HCT116 (cell line): ENCODE measurements around the gene THEMIS. TPM values are rescaled to one million over a fixed set of nuclear protein-coding genes. Genes with fewer than 3 reads are reported as not detected.

Source experiments
- ATAC-seq: fragments of 200-7000 bp; cut with Tn5 transposase; 2 replicates; pipeline ENCODE4 v1.9.1; 2020; ENCODE audit warnings: mild to moderate bottlenecking, moderate library complexity
- BruUV-seq: library from RNA; stranded (reverse); fragments of 400-500 nt; replicated peaks from 2 replicates; lab custom pipeline; 2021; lab: Mats Ljungman, UMichigan
- CTCF ChIA-PET: fragments of 300-600 bp; sonication (Branson Sonifier 250); formaldehyde crosslinking; loops from one replicate; lab custom pipeline; 2021; ENCODE audit warnings: antibody characterized with exemption; lab: Charles Lee
- POLR2A ChIA-PET: fragments of 300-600, 350-600 bp; sonication (Branson Sonifier 250); formaldehyde crosslinking; loops from one replicate; lab custom pipeline; 2021; ENCODE audit warnings: antibody characterized with exemption; lab: Charles Lee
- RAD21 ChIA-PET, 2 experiments: fragments of 300-600 bp; sonication (Branson Sonifier 250); formaldehyde crosslinking; loops; one replicate each; lab custom pipeline; 2023; ENCODE audit warnings: low total read pairs in 2 of 2; ENCODE audit not compliant: uncharacterized antibody in 2 of 2, unreplicated experiment in 2 of 2, low non-redundant PET in 1 of 2; lab: Charles Lee
- DNase-seq: peaks from one replicate; pipeline ENCODE4 v3.0.0-alpha.2; 2010; ENCODE audit warnings: low read depth, low spot score
- H2AFZ ChIP-seq: fragments of 200-600 bp; shearing (Covaris generic), sonication (generic); 2 replicates; pipeline ENCODE4 v1.6.1; 2017; ENCODE audit warnings: low read depth, mixed run types, mixed read lengths, antibody characterized with exemption, low read length; ENCODE audit not compliant: poor library complexity, severe bottlenecking
- H3K27ac ChIP-seq: 2 replicates; pipeline ENCODE4 v1.5.1; 2012; ENCODE audit warnings: low read depth, low read length
- H3K27me3 ChIP-seq: fragments of 200-600 bp; sonication (generic); 2 replicates; pipeline ENCODE4 v1.6.1; 2016; ENCODE audit warnings: mixed run types, low read length, mixed read lengths; ENCODE audit not compliant: insufficient read depth
- H3K36me3 ChIP-seq, 2 experiments: fragments of 200-500 bp in 1 of 2; fragments of 200-600 bp in 1 of 2; sonication (Bioruptor generic) in 1 of 2; sonication (generic) in 1 of 2; 2 replicates each; pipeline versions ENCODE4 v1.5.1 to v1.6.1; 2014 to 2016; ENCODE audit warnings: low read length in 2 of 2, inconsistent platforms in 1 of 2, mixed read lengths in 1 of 2, mixed run types in 1 of 2; ENCODE audit not compliant: insufficient read depth in 2 of 2, control insufficient read depth in 1 of 2
- H3K4me1 ChIP-seq, 2 experiments: fragments of 200-600 bp in 1 of 2; sonication (generic) in 1 of 2; 2 replicates each; pipeline versions ENCODE4 v1.5.1 to v1.6.1; 2012 to 2017; ENCODE audit warnings: low read length in 2 of 2, inconsistent platforms in 1 of 2, mild to moderate bottlenecking in 1 of 2, mixed read lengths in 1 of 2, mixed run types in 1 of 2, moderate library complexity in 1 of 2; ENCODE audit not compliant: insufficient read depth in 2 of 2, control insufficient read depth in 1 of 2
- H3K4me2 ChIP-seq: fragments of 200-600 bp; sonication (generic); 2 replicates; pipeline ENCODE4 v1.6.1; 2017; ENCODE audit warnings: mixed run types, low read length, mixed read lengths
- H3K4me3 ChIP-seq, 2 experiments: fragments of 200-600 bp in 1 of 2; sonication (generic) in 1 of 2; replicated peaks in 1 of 2; 2 replicates each; pipeline ENCODE4 v1.5.1; 2011 to 2016; ENCODE audit warnings: low read length in 2 of 2, control low read depth in 1 of 2, low read depth in 1 of 2, mild to moderate bottlenecking in 1 of 2, mixed read lengths in 1 of 2, mixed run types in 1 of 2
- H3K79me2 ChIP-seq: fragments of 200-600 bp; sonication (generic); 2 replicates; pipeline ENCODE4 v1.6.1; 2017; ENCODE audit warnings: mild to moderate bottlenecking, mixed run types, low read length, moderate library complexity, mixed read lengths; ENCODE audit not compliant: insufficient read depth
- H3K9ac ChIP-seq: fragments of 200-600 bp; sonication (generic); 2 replicates; pipeline ENCODE4 v1.6.1; 2016; ENCODE audit warnings: low read length, mixed read lengths
- H3K9me2 ChIP-seq: fragments of 200-600 bp; sonication (generic), shearing (Covaris generic); 2 replicates; pipeline ENCODE4 v1.6.1; 2017; ENCODE audit warnings: mixed run types, mild to moderate bottlenecking, moderate library complexity; ENCODE audit not compliant: insufficient read depth
- H3K9me3 ChIP-seq, 2 experiments: fragments of 200-500 bp in 1 of 2; fragments of 200-600 bp in 1 of 2; sonication (Bioruptor generic) in 1 of 2; sonication (generic) in 1 of 2; 2 replicates each; pipeline ENCODE4 v1.6.1; 2014 to 2017; ENCODE audit warnings: low read length in 2 of 2, mixed read lengths in 2 of 2, inconsistent platforms in 1 of 2, low read depth in 1 of 2, mild to moderate bottlenecking in 1 of 2, mixed run types in 1 of 2, moderate library complexity in 1 of 2; ENCODE audit not compliant: control insufficient read depth in 1 of 2, insufficient read depth in 1 of 2
- H4K20me1 ChIP-seq: fragments of 200-600 bp; sonication (generic), shearing (Covaris generic); 2 replicates; pipeline ENCODE4 v1.6.1; 2017; ENCODE audit warnings: mixed run types, mild to moderate bottlenecking, moderate library complexity; ENCODE audit not compliant: insufficient read depth
- CEBPB ChIP-seq: IDR thresholded peaks from 2 replicates; pipeline ENCODE4 v1.6.1; 2012; ENCODE audit warnings: low read depth
- ELF1 ChIP-seq: IDR thresholded peaks from 2 replicates; pipeline ENCODE4 v1.6.1; 2012; ENCODE audit warnings: low read depth, borderline replicate concordance
- EZH2 ChIP-seq: fragments of 200-600 bp; sonication (generic); IDR thresholded peaks from 2 replicates; pipeline ENCODE4 v1.6.1; 2017; ENCODE audit warnings: antibody characterized with exemption, mixed run types
- FOSL1 ChIP-seq: IDR thresholded peaks from 2 replicates; pipeline ENCODE4 v1.6.1; 2012; ENCODE audit warnings: low read depth
- JUND ChIP-seq: IDR thresholded peaks from 2 replicates; pipeline ENCODE4 v1.6.1; 2012
- POLR2A ChIP-seq: IDR thresholded peaks from 2 replicates; pipeline ENCODE4 v1.7.0; 2011; ENCODE audit warnings: borderline replicate concordance; ENCODE audit not compliant: insufficient read depth, insufficient read length; ENCODE audit errors: extremely low read depth
- POLR2AphosphoS5 ChIP-seq: IDR thresholded peaks from 2 replicates; pipeline ENCODE4 v1.6.1; 2011; ENCODE audit warnings: mild to moderate bottlenecking, low read depth, low read length, moderate library complexity
- SIN3A ChIP-seq: IDR thresholded peaks from 2 replicates; pipeline ENCODE4 v1.6.1; 2012; ENCODE audit warnings: low read depth
- SRF ChIP-seq: IDR thresholded peaks from 2 replicates; pipeline ENCODE4 v1.6.1; 2012; ENCODE audit warnings: low read depth
- TCF7L2 ChIP-seq: IDR thresholded peaks from 2 replicates; pipeline ENCODE4 v1.7.0; 2011; ENCODE audit warnings: borderline replicate concordance, inconsistent platforms; ENCODE audit not compliant: insufficient read depth, insufficient read length; ENCODE audit errors: extremely low read depth
- YY1 ChIP-seq: IDR thresholded peaks from 2 replicates; pipeline ENCODE4 v1.6.1; 2011; ENCODE audit warnings: low read length, low read depth, moderate library complexity, mild to moderate bottlenecking; ENCODE audit not compliant: insufficient replicate concordance; ENCODE audit errors: extremely low read depth
- ZNF274 ChIP-seq: fragments of 200-500 bp; sonication (Bioruptor generic); IDR thresholded peaks from 2 replicates; pipeline ENCODE4 v1.6.1; 2014; ENCODE audit warnings: mild to moderate bottlenecking, low read depth, low read length, inconsistent platforms
- intact Hi-C: fragments of 100-400 bp; cut with micrococcal nuclease; formaldehyde crosslinking; loops from 2 replicates; pipeline ENCODE4 v1.10.0; 2022
- total RNA-seq: library from RNA; stranded (reverse); gene quantifications from one replicate; pipeline ENCODE4 v1.2.1, GENCODE V29; 2021; ENCODE audit not compliant: unreplicated experiment
- TF ChIP-seq, protein P1 (sequence below): IDR thresholded peaks from 2 replicates; pipeline ENCODE4 v1.6.1; 2012; ENCODE audit warnings: low read depth
- TF ChIP-seq, protein P2 (sequence below): IDR thresholded peaks from 2 replicates; pipeline ENCODE4 v1.6.1; 2012

The THEMIS gene
- total RNA-seq, 1 experiment from 2014 or later: 0.20 TPM

DNA sequence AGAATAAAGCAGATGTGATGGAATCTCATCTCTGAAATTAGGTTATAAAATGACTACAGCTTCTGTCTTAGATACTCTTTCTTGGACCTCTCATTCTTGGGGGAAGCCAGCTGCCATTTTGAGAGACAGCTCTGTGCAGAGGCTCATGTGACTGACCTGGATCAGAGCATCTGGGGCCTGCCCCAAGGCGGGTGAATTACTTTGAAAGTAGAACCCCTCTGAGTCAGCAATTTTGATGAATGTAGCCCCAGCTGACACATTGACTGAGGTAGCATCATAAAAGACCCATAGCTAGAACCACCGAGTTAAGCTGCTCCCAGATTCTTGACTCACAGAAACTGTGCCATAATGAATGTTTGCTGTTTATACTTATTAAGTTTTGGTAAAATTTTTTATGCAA lies 124.5 kb downstream of the THEMIS start (continued):
- TF ChIP-seq, protein P1, sequence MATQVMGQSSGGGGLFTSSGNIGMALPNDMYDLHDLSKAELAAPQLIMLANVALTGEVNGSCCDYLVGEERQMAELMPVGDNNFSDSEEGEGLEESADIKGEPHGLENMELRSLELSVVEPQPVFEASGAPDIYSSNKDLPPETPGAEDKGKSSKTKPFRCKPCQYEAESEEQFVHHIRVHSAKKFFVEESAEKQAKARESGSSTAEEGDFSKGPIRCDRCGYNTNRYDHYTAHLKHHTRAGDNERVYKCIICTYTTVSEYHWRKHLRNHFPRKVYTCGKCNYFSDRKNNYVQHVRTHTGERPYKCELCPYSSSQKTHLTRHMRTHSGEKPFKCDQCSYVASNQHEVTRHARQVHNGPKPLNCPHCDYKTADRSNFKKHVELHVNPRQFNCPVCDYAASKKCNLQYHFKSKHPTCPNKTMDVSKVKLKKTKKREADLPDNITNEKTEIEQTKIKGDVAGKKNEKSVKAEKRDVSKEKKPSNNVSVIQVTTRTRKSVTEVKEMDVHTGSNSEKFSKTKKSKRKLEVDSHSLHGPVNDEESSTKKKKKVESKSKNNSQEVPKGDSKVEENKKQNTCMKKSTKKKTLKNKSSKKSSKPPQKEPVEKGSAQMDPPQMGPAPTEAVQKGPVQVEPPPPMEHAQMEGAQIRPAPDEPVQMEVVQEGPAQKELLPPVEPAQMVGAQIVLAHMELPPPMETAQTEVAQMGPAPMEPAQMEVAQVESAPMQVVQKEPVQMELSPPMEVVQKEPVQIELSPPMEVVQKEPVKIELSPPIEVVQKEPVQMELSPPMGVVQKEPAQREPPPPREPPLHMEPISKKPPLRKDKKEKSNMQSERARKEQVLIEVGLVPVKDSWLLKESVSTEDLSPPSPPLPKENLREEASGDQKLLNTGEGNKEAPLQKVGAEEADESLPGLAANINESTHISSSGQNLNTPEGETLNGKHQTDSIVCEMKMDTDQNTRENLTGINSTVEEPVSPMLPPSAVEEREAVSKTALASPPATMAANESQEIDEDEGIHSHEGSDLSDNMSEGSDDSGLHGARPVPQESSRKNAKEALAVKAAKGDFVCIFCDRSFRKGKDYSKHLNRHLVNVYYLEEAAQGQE: no peak
- TF ChIP-seq, protein P2, sequence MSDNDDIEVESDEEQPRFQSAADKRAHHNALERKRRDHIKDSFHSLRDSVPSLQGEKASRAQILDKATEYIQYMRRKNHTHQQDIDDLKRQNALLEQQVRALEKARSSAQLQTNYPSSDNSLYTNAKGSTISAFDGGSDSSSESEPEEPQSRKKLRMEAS: no peak
- TF ChIP-seq POLR2AphosphoS5: no peak

DNA sequence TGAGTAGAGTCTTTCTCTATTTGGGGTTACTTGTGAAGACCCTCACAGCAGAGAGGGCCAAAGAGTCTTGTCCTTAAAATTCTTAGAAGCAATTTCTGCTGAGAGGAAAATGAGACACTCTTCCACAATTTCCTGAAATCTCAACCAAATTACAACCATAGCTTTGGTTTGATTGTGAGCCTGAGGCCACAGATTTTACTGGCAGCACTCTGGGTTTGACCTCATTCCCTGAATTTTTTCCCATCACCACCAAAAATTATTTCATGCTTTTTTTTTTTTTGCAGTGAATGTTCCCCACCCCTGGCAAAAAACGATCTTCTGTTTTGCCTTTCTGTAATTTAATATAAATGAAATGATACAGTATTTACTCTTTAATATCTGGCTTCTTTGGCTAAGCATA lies 125.5 kb downstream of the THEMIS start:
- ATAC-seq (no peak), DNase-seq (no peak)
- ChIA-PET CTCF (no interaction called here), POLR2A (no interaction called here), RAD21 (no interaction called here)
- no peak overlapping the region for H3K4me2 ChIP-seq
- no peak overlapping the region for H3K9ac ChIP-seq
- no peak for TF ChIP-seq SIN3A
- TF ChIP-seq SRF: no peak
- no peak for TF ChIP-seq ZNF274
- no peak for TF ChIP-seq POLR2A
- no peak for TF ChIP-seq POLR2AphosphoS5
- TF ChIP-seq TCF7L2: no peak
- TF ChIP-seq, protein P2: no peak
- no peak for TF ChIP-seq EZH2
- TF ChIP-seq ELF1: no peak
- TF ChIP-seq FOSL1: no peak
- TF ChIP-seq CEBPB: no peak
- no peak for TF ChIP-seq JUND
- TF ChIP-seq, protein P1: no peak
- TF ChIP-seq YY1: no peak
- intact Hi-C loops: no loop called here
- H3K79me2 ChIP-seq: no peaks in the 10 kb centered on the region
- no peak overlapping the region for H3K27ac ChIP-seq
- no peaks in the 10 kb centered on the region for H4K20me1 ChIP-seq
- H3K9me2 ChIP-seq: no peaks in the 10 kb centered on the region; the same call in 1 of the 2 replicates
- H3K27me3 ChIP-seq: no peaks in the 10 kb centered on the region
- H3K36me3 ChIP-seq: no peaks in the 10 kb centered on the region
- H2AFZ ChIP-seq: no peak overlapping the region
- no peaks in the 10 kb centered on the region for H3K4me1 ChIP-seq
- no peak overlapping the region for H3K4me3 ChIP-seq
- BruUV-seq: no TSS peak
- no peaks in the 10 kb centered on the region for H3K9me3 ChIP-seq
